Fibroblast of skin of right biceps (primary cell): ENCODE data around the gene APH1A.
"Not testable (repeated sequence)": the region's sequence is repeated elsewhere in the genome, so short reads cannot be mapped to it uniquely, and the experiment has no call there.

Source experiments
- DNase-seq: peaks from one replicate; pipeline ENCODE4 v3.0.0-alpha.2; 2013

The APH1A gene

GRCh38 chr1:150268705-150269403 lies at the start of gene APH1A:
Gene APH1A (minus strand): TSS chr1:150269016. CDS start chr1:150268810, 206 bp downstream.
- peak; percentile 99 for DNase-seq

GRCh38 chr1:150314691-150315090 lies 45.9 kb upstream of the APH1A start:
- DNase-seq = not testable (repeated sequence)

GRCh38 chr1:150311762-150312161 lies 42.9 kb upstream of the APH1A start:
- DNase-seq = no peak

GRCh38 chr1:150309758-150310508 lies 41.1 kb upstream of the APH1A start:
- DNase-seq = no peak

- DNase-seq = not testable (repeated sequence)
Measured at GRCh38 chr1:150308585-150308984, 39.8 kb upstream of the APH1A start.

- no peak for DNase-seq
Measured at GRCh38 chr1:150302902-150303301, 34.1 kb upstream of the APH1A start.

GRCh38 chr1:150302338-150302737 lies 33.5 kb upstream of the APH1A start:
- DNase-seq = no peak

- DNase-seq = no peak
Measured at GRCh38 chr1:150299716-150300115, 30.9 kb upstream of the APH1A start.

GRCh38 chr1:150295476-150295875 lies 26.7 kb upstream of the APH1A start:
- no peak for DNase-seq

- peak; percentile 91 for DNase-seq
Measured at GRCh38 chr1:150293433-150294253, 24.8 kb upstream of the APH1A start, which contains the start of gene MRPS21. Gene MRPS21 (plus strand): TSS chr1:150293861. CDS start chr1:150294367, 506 bp downstream.

GRCh38 chr1:150288822-150289221 lies 20.0 kb upstream of the APH1A start:
- DNase-seq = no peak

GRCh38 chr1:150288382-150288781 lies 19.6 kb upstream of the APH1A start:
- no peak for DNase-seq

GRCh38 chr1:150283260-150283659 lies 14.4 kb upstream of the APH1A start:
- no peak for DNase-seq

- no peak for DNase-seq
Measured at GRCh38 chr1:150282558-150282958, 13.7 kb upstream of the APH1A start.

GRCh38 chr1:150281758-150282557 lies 13.1 kb upstream of the APH1A start, which contains the start of gene CIART:
Gene CIART (plus strand): TSS chr1:150282554. CDS start chr1:150283268, 714 bp downstream.
- peak; percentile 100 for DNase-seq

- peak; percentile 76 for DNase-seq
Measured at GRCh38 chr1:150281221-150281757, 12.5 kb upstream of the APH1A start.

GRCh38 chr1:150280138-150280707 lies 11.4 kb upstream of the APH1A start:
- no peak for DNase-seq

- no peak for DNase-seq
Measured at GRCh38 chr1:150273311-150273710, 4.5 kb upstream of the APH1A start.

- no peak for DNase-seq
Measured at GRCh38 chr1:150271291-150271959, 2.6 kb upstream of the APH1A start.

- no peak for DNase-seq
Measured at GRCh38 chr1:150269451-150269850, 635 bp upstream of the APH1A start.

GRCh38 chr1:150268340-150268704 lies 494 bp downstream of the APH1A start:
- DNase-seq = no peak
